Measurements from ENCODE around the gene MYBPC2. TPM values are rescaled to one million over a fixed set of nuclear protein-coding genes. Genes with fewer than 3 reads are reported as not detected.
A peak's percentile ranks its signal among the peaks of the same experiment; 100 is the strongest.

Gene MYBPC2
- total and polyA plus RNA-seq, 9 of the 15 experiments (the other 6 are each of a cell fraction or from before 2014, with no cell fraction given): 0.01 to 0.14 (median 0.04) TPM; not detected in 6

- BruUV-seq (replicated peaks): no TSS peak
- intact Hi-C loops (cut with micrococcal nuclease) (loop anchor here (2.0 kb wide), 2 partner anchors 45 to 47 kb away; no protein-coding TSS in a partner anchor), in situ Hi-C loops (cut with MboI) (no loop called here)
- ChIA-PET POLR2A (interaction anchor here (0.6 to 2.7 kb wide), 3 partner anchors 23 to 997 kb away, joined by 3 to 8 read pairs (median 3); partner anchors contain the start of gene POLD1), CTCF (ENCODE audit: low intra/inter-chr PET ratio) (interaction anchor here (0.7 to 2.2 kb wide), 2 partner anchors 47 kb away, joined by 4 to 13 read pairs; no protein-coding TSS in a partner anchor)
- ATAC-seq: peak; percentile 71
- H3K4me2 ChIP-seq (ENCODE audit: insufficient read depth, low read length): no peak overlapping the region
- 34% methylated on average over 18 of the region's 22 CpGs for WGBS (ENCODE audit: insufficient coverage, low coverage, missing lambda C conversion rate)
- peak overlapping the region; percentile 67; the same call in 1 of the 3 replicates for H3K27ac ChIP-seq (ENCODE audit: extremely low read depth, low read depth, low read length)
- peaks cover 56% of the 10 kb centered on the region; the same call in 2 of the 3 replicates for H3K36me3 ChIP-seq (ENCODE audit: control insufficient read depth, insufficient read depth, low read length)
- no peaks in the 10 kb centered on the region for H3K9me1 ChIP-seq (ENCODE audit: control insufficient read depth, insufficient read depth, low read length)
- no peaks in the 10 kb centered on the region for H4K20me1 ChIP-seq (replicated peaks; ENCODE audit: control insufficient read depth, insufficient read depth, low read length)
- H3K4me1 ChIP-seq (replicated peaks in 1 of 2; ENCODE audit: control insufficient read depth in 2 of 2, insufficient read depth in 2 of 2, low read length in 2 of 2): peaks cover 13 to 69% of the 10 kb centered on the region in 2 experiments
- TF ChIP-seq PHB2 (IDR thresholded peaks at IDR 0.05; ENCODE audit: low read depth) (no peak), ZBTB1 (CRISPR knock-in tag; IDR thresholded peaks at IDR 0.05; ENCODE audit: borderline replicate concordance, low read depth) (no peak), MYNN (IDR thresholded peaks at IDR 0.05) (peak; percentile 11; the same call in 1 of the 2 replicates), MYNN (CRISPR knock-in tag; IDR thresholded peaks at IDR 0.05) (no peak), EGR1 (conservative IDR thresholded peaks at IDR 0.05) (0 out of 2 replicates have a peak, but pooled peaks have one; percentile 10), ZBTB7A (IDR thresholded peaks at IDR 0.05; ENCODE audit: borderline replicate concordance, control insufficient read depth, low read depth, low read length) (peak; percentile 91), RBFOX2 (IDR thresholded peaks at IDR 0.05; ENCODE audit: low read depth, low read length) (peak; percentile 19; the same call in 1 of the 2 replicates), PHTF2 (CRISPR knock-in tag; IDR thresholded peaks at IDR 0.05) (no peak), SPI1 (IDR thresholded peaks at IDR 0.05; ENCODE audit: borderline replicate concordance, low read depth, low read length) (peak; percentile 97), VEZF1 (CRISPR knock-in tag; IDR thresholded peaks at IDR 0.05) (peak; percentile 55), PYGO2 (tag; IDR thresholded peaks at IDR 0.05) (no peak), PCBP1 (IDR thresholded peaks at IDR 0.05; ENCODE audit: low read depth, low read length, poor library complexity, severe bottlenecking) (no peak), E2F6 (IDR thresholded peaks at IDR 0.05; ENCODE audit: borderline replicate concordance in 1 of 2, extremely low read depth in 1 of 2, insufficient read depth in 1 of 2, insufficient read length in 1 of 2, low read depth in 1 of 2, low read length in 1 of 2, poor library complexity in 1 of 2, severe bottlenecking in 1 of 2) (peak in 1 of 2 experiments; percentile 80), MBD2 (IDR thresholded peaks at IDR 0.05; ENCODE audit: borderline replicate concordance, low read depth) (peak; percentile 11; the same call in 1 of the 2 replicates), BMI1 (IDR thresholded peaks at IDR 0.05; ENCODE audit: low read length) (no peak)
- H3K79me2 ChIP-seq (ENCODE audit: control insufficient read depth, insufficient read depth, low read length): no peaks in the 10 kb centered on the region
- H2AFZ ChIP-seq (ENCODE audit: low read depth, low read length): no peak overlapping the region
- H3K27me3 ChIP-seq (ENCODE audit: control insufficient read depth in 2 of 2, insufficient read depth in 2 of 2, low read length in 2 of 2): no peaks in the 10 kb centered on the region
- peak overlapping the region in 1 of 2 experiments; percentile 55; a peak in 1 of 4 replicates for H3K9ac ChIP-seq (ENCODE audit: insufficient read depth in 1 of 2, low read depth in 2 of 2, low read length in 2 of 2)
- no peak for FAIRE-seq
- no peak overlapping the region for H3K4me3 ChIP-seq
- DNase-seq (ENCODE audit: extremely low read depth in 1 of 4, low spot score in 3 of 4): peak; percentile 74 to 85 (median 80)
- no peaks in the 10 kb centered on the region for H3K9me3 ChIP-seq (replicated peaks; ENCODE audit: control insufficient read depth, insufficient read depth, low read depth, low read length)
Measured at GRCh38 chr19:50415661-50416033, 17.0 kb upstream of the MYBPC2 start.

Data from K562 (cell line).